Endothelial cell of hepatic sinusoid (primary cell): Measurements from ENCODE around the gene MAB21L3.

Source experiments
- in situ Hi-C: cut with HindIII; loops from 2 replicates; pipeline ENCODE4 v1.10.0; 2017; ENCODE audit warnings: low sequenced_read_pairs

The MAB21L3 gene

GRCh38 chr1:116107371-116107770 lies 3.8 kb upstream of the MAB21L3 start:
- in situ Hi-C loops = no loop called here

GRCh38 chr1:116111524-116112021 lies 374 bp downstream of the MAB21L3 start:
- in situ Hi-C loops = loop anchor here (5.0 kb wide), 2 partner anchors 61 to 346 kb away; no protein-coding TSS in a partner anchor

- in situ Hi-C loops = loop anchor here (5.0 kb wide), 2 partner anchors 60 to 345 kb away; no protein-coding TSS in a partner anchor
Measured at GRCh38 chr1:116112388-116113140, 1.4 kb downstream of the MAB21L3 start.

- in situ Hi-C loops = loop anchor here (5.0 kb wide), 2 partner anchors 59 to 344 kb away; no protein-coding TSS in a partner anchor
Measured at GRCh38 chr1:116113615-116114014, 2.4 kb downstream of the MAB21L3 start.

GRCh38 chr1:116115476-116116439 lies 4.6 kb downstream of the MAB21L3 start:
- in situ Hi-C loops = loop anchor here (5.0 kb wide), 1 partner anchor 77 kb away; no protein-coding TSS in a partner anchor

- in situ Hi-C loops = loop anchor here (5.0 kb wide), 1 partner anchor 74 kb away; no protein-coding TSS in a partner anchor
Measured at GRCh38 chr1:116118471-116118870, 7.3 kb downstream of the MAB21L3 start.

- in situ Hi-C loops = loop anchor here (5.0 kb wide), 1 partner anchor 72 kb away; no protein-coding TSS in a partner anchor
Measured at GRCh38 chr1:116119876-116120275, 8.7 kb downstream of the MAB21L3 start.

GRCh38 chr1:116122955-116123757 lies 12.0 kb downstream of the MAB21L3 start:
- in situ Hi-C loops = no loop called here

- in situ Hi-C loops = no loop called here
Measured at GRCh38 chr1:116123837-116124533, 12.8 kb downstream of the MAB21L3 start.

- in situ Hi-C loops = no loop called here
Measured at GRCh38 chr1:116125758-116126157, 14.6 kb downstream of the MAB21L3 start.

- in situ Hi-C loops = no loop called here
Measured at GRCh38 chr1:116126281-116126680, 15.1 kb downstream of the MAB21L3 start.

- in situ Hi-C loops = no loop called here
Measured at GRCh38 chr1:116127123-116127847, 16.1 kb downstream of the MAB21L3 start.

GRCh38 chr1:116127848-116128540 lies 16.8 kb downstream of the MAB21L3 start:
- in situ Hi-C loops = no loop called here

GRCh38 chr1:116128664-116129063 lies 17.5 kb downstream of the MAB21L3 start:
- in situ Hi-C loops = no loop called here

- in situ Hi-C loops = no loop called here
Measured at GRCh38 chr1:116129537-116129936, 18.3 kb downstream of the MAB21L3 start.

GRCh38 chr1:116130356-116130755 lies 19.2 kb downstream of the MAB21L3 start:
- in situ Hi-C loops = no loop called here

GRCh38 chr1:116131170-116131569 lies 20.0 kb downstream of the MAB21L3 start:
- in situ Hi-C loops = no loop called here

GRCh38 chr1:116131866-116132605 lies 20.8 kb downstream of the MAB21L3 start:
- in situ Hi-C loops = no loop called here
